OCI-LY3 (cell line): Measurements from ENCODE around the gene DAP.

Experiments
- H2AFZ ChIP-seq: fragments of 200-600, 300-600 bp; shearing (Covaris generic); 2 replicates; pipeline ENCODE4 v1.6.0; 2014; ENCODE audit warnings: antibody characterized with exemption, low read depth, low read length
- H3K27ac ChIP-seq: fragments of 200-600, 300-600 bp; sonication (generic); 2 replicates; pipeline ENCODE4 v1.5.1; 2014; ENCODE audit warnings: mild to moderate bottlenecking, low read length, moderate library complexity, mixed read lengths
- H3K27me3 ChIP-seq: fragments of 200-600, 300-600 bp; sonication (generic); 2 replicates; pipeline ENCODE4 v1.6.1; 2014; ENCODE audit warnings: low read depth, low read length, mixed read lengths
- H3K36me3 ChIP-seq: fragments of 200-600, 300-600 bp; sonication (generic); replicated peaks from 2 replicates; pipeline ENCODE3; 2014; ENCODE audit warnings: low read depth, low read length, mixed read lengths
- H3K4me1 ChIP-seq: fragments of 300-600, 200-600 bp; sonication (generic); 2 replicates; pipeline ENCODE4 v1.6.1; 2014; ENCODE audit warnings: low read length, mixed read lengths
- H3K4me2 ChIP-seq: fragments of 200-600, 300-600 bp; sonication (generic); 2 replicates; pipeline ENCODE4 v1.6.1; 2014; ENCODE audit warnings: low read length, mixed read lengths
- H3K4me3 ChIP-seq: fragments of 300-600, 200-600 bp; sonication (generic); 2 replicates; pipeline ENCODE4 v1.5.1; 2014; ENCODE audit warnings: antibody characterized with exemption, mild to moderate bottlenecking, low read length, moderate library complexity
- H3K79me2 ChIP-seq: fragments of 300-600, 200-600 bp; shearing (Covaris generic); 2 replicates; pipeline ENCODE4 v1.6.1; 2014; ENCODE audit warnings: mild to moderate bottlenecking, low read length, mixed read lengths
- H3K9ac ChIP-seq: fragments of 300-600, 200-600 bp; shearing (Covaris generic); 2 replicates; pipeline ENCODE4 v1.6.0; 2014; ENCODE audit warnings: mild to moderate bottlenecking, low read length, moderate library complexity
- H3K9me3 ChIP-seq: fragments of 200-600, 300-600 bp; shearing (Covaris generic); 2 replicates; pipeline ENCODE4 v1.6.1; 2014; ENCODE audit warnings: low read length, mixed read lengths; ENCODE audit not compliant: insufficient read depth
- H4K20me1 ChIP-seq: fragments of 200-600, 300-600 bp; sonication (generic); 2 replicates; pipeline ENCODE4 v1.6.1; 2016; ENCODE audit warnings: low read length, mixed read lengths; ENCODE audit not compliant: insufficient read depth
- CTCF ChIP-seq: fragments of 200-600, 300-600 bp; sonication (generic); IDR thresholded peaks from 2 replicates; pipeline ENCODE4 v1.5.1; 2014; ENCODE audit warnings: antibody characterized with exemption, low read length, low read depth
- EZH2phosphoT487 ChIP-seq: fragments of 200-600 bp; shearing (Covaris generic); IDR thresholded peaks from 2 replicates; pipeline ENCODE4 v1.6.1; 2018; ENCODE audit warnings: antibody characterized with exemption, mixed run types, low read depth

DAP gene

GRCh38 chr5:10660135-10660534, 100.9 kb downstream of the DAP start:
- no peak overlapping the region for H3K4me3 ChIP-seq
- no peak overlapping the region for H2AFZ ChIP-seq
- no peaks in the 10 kb centered on the region for H3K27me3 ChIP-seq
- no peaks in the 10 kb centered on the region for H4K20me1 ChIP-seq
- H3K79me2 ChIP-seq = no peaks in the 10 kb centered on the region; the same call in 1 of the 2 replicates
- no peaks in the 10 kb centered on the region for H3K9me3 ChIP-seq
- no peak overlapping the region for H3K27ac ChIP-seq
- no peak overlapping the region for H3K9ac ChIP-seq
- no peak for TF ChIP-seq CTCF
- no peak for TF ChIP-seq EZH2phosphoT487
- H3K4me1 ChIP-seq = no peaks in the 10 kb centered on the region
- no peak overlapping the region for H3K4me2 ChIP-seq
- H3K36me3 ChIP-seq = peaks cover 16% of the 10 kb centered on the region

- Histone ChIP-seq H4K20me1 (no peaks in the 10 kb centered on the region), H3K9ac (no peak overlapping the region), H3K27me3 (no peaks in the 10 kb centered on the region), H3K27ac (no peak overlapping the region), H3K79me2 (peaks cover 4% of the 10 kb centered on the region; the same call in 1 of the 2 replicates), H3K4me3 (no peak overlapping the region), H2AFZ (no peak overlapping the region), H3K4me1 (no peaks in the 10 kb centered on the region), H3K4me2 (no peak overlapping the region), H3K36me3 (peaks cover 22% of the 10 kb centered on the region), H3K9me3 (no peaks in the 10 kb centered on the region)
- no peak for TF ChIP-seq CTCF
- TF ChIP-seq EZH2phosphoT487 = no peak
Measured at GRCh38 chr5:10658265-10658664, 102.8 kb downstream of the DAP start.

- no peak overlapping the region for H3K9ac ChIP-seq
- TF ChIP-seq EZH2phosphoT487 = no peak
- TF ChIP-seq CTCF = no peak
- H2AFZ ChIP-seq = no peak overlapping the region
- H3K79me2 ChIP-seq = peaks cover 23% of the 10 kb centered on the region
- H3K36me3 ChIP-seq = peaks cover 35% of the 10 kb centered on the region
- no peaks in the 10 kb centered on the region for H3K27me3 ChIP-seq
- no peaks in the 10 kb centered on the region for H4K20me1 ChIP-seq
- H3K27ac ChIP-seq = no peak overlapping the region
- no peak overlapping the region for H3K4me2 ChIP-seq
- H3K4me1 ChIP-seq = no peaks in the 10 kb centered on the region
- H3K9me3 ChIP-seq = no peaks in the 10 kb centered on the region
- H3K4me3 ChIP-seq = no peak overlapping the region
Measured at GRCh38 chr5:10655972-10656830, 104.8 kb downstream of the DAP start.

- H4K20me1 ChIP-seq = no peaks in the 10 kb centered on the region
- no peak overlapping the region for H3K9ac ChIP-seq
- H3K27me3 ChIP-seq = no peaks in the 10 kb centered on the region
- peaks cover 24% of the 10 kb centered on the region for H3K79me2 ChIP-seq
- H2AFZ ChIP-seq = no peak overlapping the region
- H3K36me3 ChIP-seq = peaks cover 35% of the 10 kb centered on the region
- no peaks in the 10 kb centered on the region for H3K4me1 ChIP-seq
- H3K27ac ChIP-seq = no peak overlapping the region
- H3K9me3 ChIP-seq = no peaks in the 10 kb centered on the region
- H3K4me3 ChIP-seq = no peak overlapping the region
- no peak for TF ChIP-seq EZH2phosphoT487
- TF ChIP-seq CTCF = no peak
- H3K4me2 ChIP-seq = no peak overlapping the region
Measured at GRCh38 chr5:10655161-10655971, 105.7 kb downstream of the DAP start.
